ENCODE data around the gene SUN2. TPM values are rescaled to one million over a fixed set of nuclear protein-coding genes. Genes with fewer than 3 reads are reported as not detected.
A peak's percentile ranks its signal among the peaks of the same experiment; 100 is the strongest.

Gene SUN2
- total RNA-seq, 2 experiments from 2014 or later = 498 to 500 TPM

- no peak overlapping the region for H3K4me3 Mint-ChIP-seq
- ChIA-PET CTCF (interaction anchor here (1.0 kb wide), 1 partner anchor 11 kb away, joined by 3 read pairs; no protein-coding TSS in a partner anchor), POLR2A (interaction anchor here (2.3 kb wide), 1 partner anchor 19 kb away, joined by 17 read pairs; no protein-coding TSS in a partner anchor)
- H3K4me1 Mint-ChIP-seq = peaks cover 48% of the 10 kb centered on the region
- no peaks in the 10 kb centered on the region for H3K9me3 Mint-ChIP-seq
- H3K27me3 Mint-ChIP-seq = no peaks in the 10 kb centered on the region
- H3K27ac Mint-ChIP-seq = no peak overlapping the region
- H3K36me3 Mint-ChIP-seq (ENCODE audit: low read depth) = peaks cover 71% of the 10 kb centered on the region
- no peak for DNase-seq
Measured at GRCh38 chr22:38713921-38714320, 41.9 kb downstream of the SUN2 start.

GRCh38 chr22:38712486-38713207, 43.2 kb downstream of the SUN2 start:
- Mint-ChIP-seq H3K9me3 (no peaks in the 10 kb centered on the region), H3K27ac (no peak overlapping the region), H3K4me3 (no peak overlapping the region), H3K36me3 (ENCODE audit: low read depth) (peaks cover 73% of the 10 kb centered on the region), H3K27me3 (no peaks in the 10 kb centered on the region), H3K4me1 (peaks cover 60% of the 10 kb centered on the region)
- POLR2A ChIA-PET = interaction anchor here (0.9 kb wide), 1 partner anchor 17 kb away, joined by 4 read pairs; no protein-coding TSS in a partner anchor
- CTCF ChIA-PET = no interaction called here
- DNase-seq = no peak

- ChIA-PET CTCF (no interaction called here), POLR2A (interaction anchor here (0.6 to 5.6 kb wide), 2 partner anchors 13 to 15 kb away, joined by 3 to 74 read pairs; no protein-coding TSS in a partner anchor)
- DNase-seq = no peak
- H3K27me3 Mint-ChIP-seq = no peaks in the 10 kb centered on the region
- no peak overlapping the region for H3K4me3 Mint-ChIP-seq
- H3K4me1 Mint-ChIP-seq = peaks cover 67% of the 10 kb centered on the region
- no peaks in the 10 kb centered on the region for H3K9me3 Mint-ChIP-seq
- H3K36me3 Mint-ChIP-seq (ENCODE audit: low read depth) = peaks cover 71% of the 10 kb centered on the region
- no peak overlapping the region for H3K27ac Mint-ChIP-seq
Measured at GRCh38 chr22:38710866-38711265, 44.9 kb downstream of the SUN2 start.

- H3K4me3 Mint-ChIP-seq = no peak overlapping the region
- H3K27ac Mint-ChIP-seq = no peak overlapping the region
- H3K36me3 Mint-ChIP-seq (ENCODE audit: low read depth) = peaks cover 66% of the 10 kb centered on the region
- POLR2A ChIA-PET = interaction anchor here (0.6 to 7.5 kb wide), 8 partner anchors 12 to 41 kb away, joined by 3 to 74 read pairs (median 5); partner anchors contain the start of gene TOMM22
- peaks cover 66% of the 10 kb centered on the region for H3K4me1 Mint-ChIP-seq
- CTCF ChIA-PET = interaction anchor here (1.6 kb wide), 1 partner anchor 15 kb away, joined by 5 read pairs; no protein-coding TSS in a partner anchor
- no peak for DNase-seq
- no peaks in the 10 kb centered on the region for H3K27me3 Mint-ChIP-seq
- no peaks in the 10 kb centered on the region for H3K9me3 Mint-ChIP-seq
Measured at GRCh38 chr22:38710351-38710750, 45.4 kb downstream of the SUN2 start.

- ChIA-PET POLR2A (interaction anchor here (1.1 to 7.5 kb wide), 5 partner anchors 11 to 42 kb away, joined by 4 to 74 read pairs (median 7); no protein-coding TSS in a partner anchor), CTCF (interaction anchor here (1.6 kb wide), 1 partner anchor 16 kb away, joined by 5 read pairs; no protein-coding TSS in a partner anchor)
- H3K36me3 Mint-ChIP-seq (ENCODE audit: low read depth) = peaks cover 57% of the 10 kb centered on the region
Measured at GRCh38 chr22:38709306-38709705, 46.5 kb downstream of the SUN2 start.

GRCh38 chr22:38707984-38708383, 47.8 kb downstream of the SUN2 start:
- POLR2A ChIA-PET = interaction anchor here (0.9 to 7.5 kb wide), 11 partner anchors 10 to 48 kb away, joined by 3 to 86 read pairs (median 6); partner anchors contain the start of genes SUN2 and TOMM22
- peaks cover 49% of the 10 kb centered on the region for H3K36me3 Mint-ChIP-seq (ENCODE audit: low read depth)
- no peaks in the 10 kb centered on the region for H3K27me3 Mint-ChIP-seq

More at GRCh38 chr22:38709306-38709705, 46.5 kb downstream of the SUN2 start:
- Mint-ChIP-seq H3K4me1 (peaks cover 66% of the 10 kb centered on the region), H3K27me3 (no peaks in the 10 kb centered on the region), H3K9me3 (no peaks in the 10 kb centered on the region), H3K4me3 (no peak overlapping the region), H3K27ac (peak overlapping the region; percentile 66)
- DNase-seq = no peak

GRCh38 chr22:38707346-38707745, 48.5 kb downstream of the SUN2 start:
- Mint-ChIP-seq H3K36me3 (ENCODE audit: low read depth) (peaks cover 42% of the 10 kb centered on the region), H3K27me3 (no peaks in the 10 kb centered on the region), H3K9me3 (no peaks in the 10 kb centered on the region), H3K4me1 (peaks cover 57% of the 10 kb centered on the region), H3K4me3 (peak overlapping the region; percentile 85), H3K27ac (peak overlapping the region; percentile 75)
- DNase-seq = no peak
- CTCF ChIA-PET = interaction anchor here (1.2 to 2.9 kb wide), 5 partner anchors 15 to 45 kb away, joined by 3 to 17 read pairs (median 6); partner anchors contain the start of gene TOMM22
- POLR2A ChIA-PET = interaction anchor here (0.9 to 7.5 kb wide), 14 partner anchors 9 to 48 kb away, joined by 3 to 86 read pairs (median 7); partner anchors contain the start of genes SUN2 and TOMM22

More at GRCh38 chr22:38707984-38708383, 47.8 kb downstream of the SUN2 start:
- CTCF ChIA-PET = interaction anchor here (1.2 to 2.9 kb wide), 5 partner anchors 14 to 45 kb away, joined by 3 to 17 read pairs (median 6); partner anchors contain the start of gene TOMM22
- Mint-ChIP-seq H3K27ac (peak overlapping the region; percentile 28), H3K4me3 (peak overlapping the region; percentile 85), H3K9me3 (no peaks in the 10 kb centered on the region), H3K4me1 (peaks cover 60% of the 10 kb centered on the region)
- DNase-seq = no peak

GRCh38 chr22:38706901-38707195, 49.0 kb downstream of the SUN2 start:
- H3K27me3 Mint-ChIP-seq = no peaks in the 10 kb centered on the region
- peak overlapping the region; percentile 85 for H3K4me3 Mint-ChIP-seq
- no peaks in the 10 kb centered on the region for H3K9me3 Mint-ChIP-seq
- DNase-seq = no peak
- ChIA-PET CTCF (interaction anchor here (1.2 to 2.9 kb wide), 6 partner anchors 15 to 164 kb away, joined by 3 to 17 read pairs (median 6); partner anchors contain the start of gene TOMM22), POLR2A (interaction anchor here (0.9 to 7.5 kb wide), 19 partner anchors 9 to 135 kb away, joined by 3 to 86 read pairs (median 5); partner anchors contain the start of genes SUN2 and TOMM22)
- H3K4me1 Mint-ChIP-seq = peaks cover 52% of the 10 kb centered on the region
- H3K27ac Mint-ChIP-seq = peak overlapping the region; percentile 75
- peaks cover 37% of the 10 kb centered on the region for H3K36me3 Mint-ChIP-seq (ENCODE audit: low read depth)

GRCh38 chr22:38706101-38706900, 49.5 kb downstream of the SUN2 start:
- ChIA-PET POLR2A (interaction anchor here (0.7 to 7.5 kb wide), 24 partner anchors 8 to 392 kb away, joined by 3 to 86 read pairs (median 4); partner anchors contain the start of genes SUN2 and TOMM22), CTCF (interaction anchor here (0.7 to 2.9 kb wide), 10 partner anchors 9 to 164 kb away, joined by 3 to 17 read pairs (median 6); partner anchors contain the start of gene TOMM22)
- H3K4me3 Mint-ChIP-seq = peak overlapping the region; percentile 85
- peak; percentile 53 for DNase-seq
- no peaks in the 10 kb centered on the region for H3K9me3 Mint-ChIP-seq
- no peaks in the 10 kb centered on the region for H3K27me3 Mint-ChIP-seq
- peaks cover 57% of the 10 kb centered on the region for H3K4me1 Mint-ChIP-seq
- peaks cover 37% of the 10 kb centered on the region for H3K36me3 Mint-ChIP-seq (ENCODE audit: low read depth)
- peak overlapping the region; percentile 95 for H3K27ac Mint-ChIP-seq

- Mint-ChIP-seq H3K9me3 (no peaks in the 10 kb centered on the region), H3K27ac (peak within 1 kb of the TSS; percentile 95), H3K4me3 (peak within 1 kb of the TSS; percentile 85), H3K36me3 (ENCODE audit: low read depth) (peaks cover 30% of the 10 kb centered on the region), H3K27me3 (no peaks in the 10 kb centered on the region), H3K4me1 (peaks cover 51% of the 10 kb centered on the region)
- DNase-seq = peak; percentile 98
- CTCF ChIA-PET = interaction anchor here (0.7 to 2.9 kb wide), 7 partner anchors 8 to 165 kb away, joined by 3 to 14 read pairs (median 6); partner anchors contain the start of gene TOMM22
- POLR2A ChIA-PET = interaction anchor here (0.7 to 7.5 kb wide), 17 partner anchors 8 to 393 kb away, joined by 3 to 86 read pairs (median 8); partner anchors contain the start of genes SUN2 and TOMM22
Measured at GRCh38 chr22:38705235-38706100, 50.3 kb downstream of the SUN2 start, which contains the start of gene GTPBP1. GTPBP1 (plus strand) TSS chr22:38705944; CDS start chr22:38705956, 12 bp downstream.

- DNase-seq = no peak
- Mint-ChIP-seq H3K27me3 (no peaks in the 10 kb centered on the region), H3K9me3 (no peaks in the 10 kb centered on the region), H3K36me3 (ENCODE audit: low read depth) (peaks cover 32% of the 10 kb centered on the region), H3K4me3 (peak overlapping the region; percentile 85), H3K27ac (peak overlapping the region; percentile 95), H3K4me1 (peaks cover 47% of the 10 kb centered on the region)
- ChIA-PET CTCF (interaction anchor here (1.1 to 2.2 kb wide), 3 partner anchors 20 to 166 kb away, joined by 6 to 11 read pairs (median 7); partner anchors contain the start of gene TOMM22), POLR2A (interaction anchor here (1.2 to 7.5 kb wide), 7 partner anchors 13 to 54 kb away, joined by 3 to 86 read pairs (median 13); partner anchors contain the start of genes SUN2 and TOMM22)
Measured at GRCh38 chr22:38704654-38705234, 51.1 kb downstream of the SUN2 start.
